Fibroblast of the aortic adventitia (primary cell): ENCODE data around the gene MOB1B. TPM values are rescaled to one million over a fixed set of nuclear protein-coding genes. Genes with fewer than 3 reads are reported as not detected.
"Not testable (repeated sequence)": the region's sequence is repeated elsewhere in the genome, so short reads cannot be mapped to it uniquely, and the experiment has no call there.

Experiments used
- DNase-seq: peaks from one replicate; pipeline ENCODE4 v3.0.0-alpha.2; 2010; ENCODE audit warnings: low read depth
- H3K4me3 ChIP-seq: 2 replicates; pipeline ENCODE4 v1.5.1; 2011; ENCODE audit warnings: low read depth, mild to moderate bottlenecking, control low read depth, low read length, moderate library complexity
- total RNA-seq: library from RNA; depleted of rRNA; stranded (reverse); fragments of >200 nt; gene quantifications from 2 replicates; pipeline ENCODE4 v1.2.3, GENCODE V29; 2012; ENCODE audit warnings: low replicate concordance
- TF ChIP-seq, protein P1 (sequence below): IDR thresholded peaks from 2 replicates; pipeline ENCODE4 v1.5.1; 2011; ENCODE audit warnings: mild to moderate bottlenecking, low read length, control low read depth, inconsistent platforms; ENCODE audit not compliant: insufficient read depth

MOB1B gene
- total RNA-seq, 1 donor, result 11.8 TPM

DNA sequence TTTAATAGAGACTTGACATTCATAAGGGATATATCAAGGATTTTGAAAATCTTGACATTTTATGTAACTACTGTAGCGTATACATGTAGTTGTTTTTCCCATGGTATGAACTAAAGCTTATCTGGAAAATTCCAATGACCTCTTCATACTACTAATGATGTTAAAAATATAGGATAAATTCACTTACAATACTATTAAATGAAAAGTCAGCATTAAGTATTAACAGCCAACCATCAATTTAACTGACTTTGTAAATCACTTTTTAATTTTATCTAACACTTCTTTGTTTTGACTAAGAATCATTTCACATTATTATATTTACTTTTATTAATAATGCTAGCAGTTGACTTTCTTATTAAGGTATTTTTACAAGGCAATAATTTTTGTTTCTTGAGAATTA, 125.4 kb downstream of the MOB1B start:
- H3K4me3 ChIP-seq, result no peak overlapping the region
- no peak for DNase-seq
- TF ChIP-seq, protein P1, sequence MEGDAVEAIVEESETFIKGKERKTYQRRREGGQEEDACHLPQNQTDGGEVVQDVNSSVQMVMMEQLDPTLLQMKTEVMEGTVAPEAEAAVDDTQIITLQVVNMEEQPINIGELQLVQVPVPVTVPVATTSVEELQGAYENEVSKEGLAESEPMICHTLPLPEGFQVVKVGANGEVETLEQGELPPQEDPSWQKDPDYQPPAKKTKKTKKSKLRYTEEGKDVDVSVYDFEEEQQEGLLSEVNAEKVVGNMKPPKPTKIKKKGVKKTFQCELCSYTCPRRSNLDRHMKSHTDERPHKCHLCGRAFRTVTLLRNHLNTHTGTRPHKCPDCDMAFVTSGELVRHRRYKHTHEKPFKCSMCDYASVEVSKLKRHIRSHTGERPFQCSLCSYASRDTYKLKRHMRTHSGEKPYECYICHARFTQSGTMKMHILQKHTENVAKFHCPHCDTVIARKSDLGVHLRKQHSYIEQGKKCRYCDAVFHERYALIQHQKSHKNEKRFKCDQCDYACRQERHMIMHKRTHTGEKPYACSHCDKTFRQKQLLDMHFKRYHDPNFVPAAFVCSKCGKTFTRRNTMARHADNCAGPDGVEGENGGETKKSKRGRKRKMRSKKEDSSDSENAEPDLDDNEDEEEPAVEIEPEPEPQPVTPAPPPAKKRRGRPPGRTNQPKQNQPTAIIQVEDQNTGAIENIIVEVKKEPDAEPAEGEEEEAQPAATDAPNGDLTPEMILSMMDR, result no peak

DNA sequence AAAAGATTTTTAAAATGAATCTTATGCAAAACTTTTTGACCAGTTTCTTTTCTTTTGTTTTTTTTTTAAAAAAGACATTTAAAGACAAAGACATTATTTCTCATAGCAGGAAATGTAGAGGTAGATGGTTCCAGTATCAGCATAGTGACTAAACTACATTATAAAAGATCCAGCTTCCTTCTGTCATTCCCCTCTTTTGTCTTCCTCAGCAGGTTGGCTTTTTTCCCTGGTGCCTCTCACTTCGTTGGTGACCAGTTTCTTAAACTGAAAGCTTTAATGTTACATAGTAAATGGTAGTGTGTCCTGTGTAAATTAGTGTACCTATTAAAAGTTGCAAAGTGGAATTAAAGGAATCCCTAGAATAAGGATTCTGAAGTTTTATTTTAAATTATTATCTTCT, 127.3 kb downstream of the MOB1B start:
- DNase-seq, result no peak
- TF ChIP-seq, protein P1, result no peak
- no peak overlapping the region for H3K4me3 ChIP-seq

DNA sequence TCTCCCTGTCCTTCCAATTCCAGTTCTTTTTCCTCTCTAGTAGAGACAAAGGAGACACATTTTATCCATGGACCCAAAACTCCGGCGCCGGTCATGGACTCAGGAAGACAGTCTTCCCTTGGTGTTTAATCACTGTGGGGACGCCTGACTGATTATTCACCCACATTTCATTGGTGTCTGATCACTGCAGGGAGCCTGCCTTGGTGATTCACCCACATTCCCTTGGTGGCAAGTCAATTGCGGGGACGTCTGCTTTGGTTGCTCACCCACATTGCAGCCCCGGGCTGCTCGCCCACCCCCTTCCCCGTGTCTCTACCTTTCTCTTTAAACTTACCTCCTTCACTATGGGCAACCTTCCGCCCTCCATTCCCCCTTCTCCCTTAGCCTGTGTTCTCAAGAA, 129.9 kb downstream of the MOB1B start:
- not testable (repeated sequence) for DNase-seq

More for the DNA sequence above, 129.9 kb downstream of the MOB1B start:
- H3K4me3 ChIP-seq, result not testable (repeated sequence)

Other genes starting within 250 kb of the MOB1B start
- gene JCHAIN, start 235.9 kb upstream of the MOB1B start, total RNA-seq, result 0.99 and 18.2 TPM in 2 replicates
- gene UTP3, start 213.8 kb upstream of the MOB1B start, total RNA-seq, result 22.5 and 30.6 TPM in 2 replicates
- 64.8 and 116 TPM in 2 replicates for gene RUFY3, start 180.4 kb upstream of the MOB1B start, total RNA-seq
- 73.1 and 75.3 TPM in 2 replicates for gene GRSF1, start 62.5 kb upstream of the MOB1B start, total RNA-seq
- 3.8 and 35.2 TPM in 2 replicates for gene DCK, start 91.3 kb downstream of the MOB1B start, total RNA-seq